ENCODE data around the gene VAV2.

VAV2 gene

GRCh38 chr9:133730994-133731715 lies 261.0 kb downstream of the VAV2 start:
- FAIRE-seq (no peak), DNase-seq (ENCODE audit: insufficient read length, low spot score) (no peak)
- no peak for TF ChIP-seq CTCF (IDR thresholded peaks at IDR 0.05; ENCODE audit: insufficient read depth, missing control alignments)

GRCh38 chr9:133729617-133730281 lies 262.4 kb downstream of the VAV2 start:
- no peak for FAIRE-seq
- no peak for TF ChIP-seq CTCF (IDR thresholded peaks at IDR 0.05; ENCODE audit: insufficient read depth, missing control alignments)

GRCh38 chr9:133728856-133729616 lies 263.1 kb downstream of the VAV2 start:
- no peak for FAIRE-seq
- no peak for TF ChIP-seq CTCF (IDR thresholded peaks at IDR 0.05; ENCODE audit: insufficient read depth, missing control alignments)
- DNase-seq (ENCODE audit: insufficient read length, low spot score) = no peak

More at GRCh38 chr9:133729617-133730281, 262.4 kb downstream of the VAV2 start:
- no peak for DNase-seq (ENCODE audit: insufficient read length, low spot score)

- TF ChIP-seq CTCF (IDR thresholded peaks at IDR 0.05; ENCODE audit: insufficient read depth, missing control alignments) = no peak
Measured at GRCh38 chr9:133727876-133728441, 264.2 kb downstream of the VAV2 start.

GRCh38 chr9:133727277-133727875 lies 264.7 kb downstream of the VAV2 start:
- FAIRE-seq = no peak
- DNase-seq (ENCODE audit: insufficient read length, low spot score) = no peak
- no peak for TF ChIP-seq CTCF (IDR thresholded peaks at IDR 0.05; ENCODE audit: insufficient read depth, missing control alignments)

More at GRCh38 chr9:133727876-133728441, 264.2 kb downstream of the VAV2 start:
- FAIRE-seq (no peak), DNase-seq (ENCODE audit: insufficient read length, low spot score) (no peak)

- DNase-seq (ENCODE audit: insufficient read length, low spot score) = peak; percentile 79
Measured at GRCh38 chr9:133726401-133727276, 265.5 kb downstream of the VAV2 start.

More at GRCh38 chr9:133726401-133727276, 265.5 kb downstream of the VAV2 start:
- no peak for FAIRE-seq
- TF ChIP-seq CTCF (IDR thresholded peaks at IDR 0.05; ENCODE audit: insufficient read depth, missing control alignments) = peak; percentile 30

Measured in D721Med (cell line).